Fibroblast of pulmonary artery (primary cell): Measurements from ENCODE around the gene OR5AU1.
"Not testable (repeated sequence)": the region's sequence is repeated elsewhere in the genome, so short reads cannot be mapped to it uniquely, and the experiment has no call there.

Experiments used
- DNase-seq: peaks from one replicate; pipeline ENCODE4 v3.0.0-alpha.2; 2010; ENCODE audit warnings: low read depth
- H3K4me3 ChIP-seq: replicated peaks from 2 replicates; pipeline ENCODE4 v1.5.1; 2011; ENCODE audit warnings: low read depth, mild to moderate bottlenecking, control low read depth, low read length, moderate library complexity
- CTCF ChIP-seq: IDR thresholded peaks from 2 replicates; pipeline ENCODE4 v1.5.1; 2011; ENCODE audit warnings: mild to moderate bottlenecking, control low read depth, low read length, inconsistent platforms; ENCODE audit errors: missing control alignments

OR5AU1 gene

GRCh38 chr14:21168055-21168454 is 12.2 kb upstream of the OR5AU1 start:
- no peak for TF ChIP-seq CTCF
- H3K4me3 ChIP-seq = no peak overlapping the region
- DNase-seq = no peak

DNA sequence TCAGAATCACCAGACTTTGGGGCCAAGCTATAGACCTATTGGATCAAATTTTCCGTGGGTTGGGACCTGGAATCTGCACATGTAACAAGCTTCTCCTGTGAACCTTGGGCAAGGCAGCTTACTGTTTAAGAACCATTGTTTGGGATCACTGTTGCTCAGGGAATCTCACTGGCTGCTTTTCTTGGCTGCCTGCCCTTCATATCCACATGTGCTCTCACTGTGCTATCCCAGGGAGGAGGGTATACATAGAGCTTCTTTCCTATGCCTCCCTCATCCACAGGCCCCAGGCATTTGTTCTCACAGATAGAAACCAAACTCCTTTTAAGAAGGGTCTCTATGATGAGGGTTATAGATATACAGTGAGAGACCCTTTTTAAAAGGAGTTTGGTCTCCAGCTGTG is 9.8 kb upstream of the OR5AU1 start:
- DNase-seq = peak; percentile 23
- not testable (repeated sequence) for H3K4me3 ChIP-seq

- DNase-seq, H3K4me3 ChIP-seq: not testable (repeated sequence)
Observed at GRCh38 chr14:21165002-21165605, 9.2 kb upstream of the OR5AU1 start.

- DNase-seq = no peak
Observed at GRCh38 chr14:21163871-21164291, 8.0 kb upstream of the OR5AU1 start.

DNA sequence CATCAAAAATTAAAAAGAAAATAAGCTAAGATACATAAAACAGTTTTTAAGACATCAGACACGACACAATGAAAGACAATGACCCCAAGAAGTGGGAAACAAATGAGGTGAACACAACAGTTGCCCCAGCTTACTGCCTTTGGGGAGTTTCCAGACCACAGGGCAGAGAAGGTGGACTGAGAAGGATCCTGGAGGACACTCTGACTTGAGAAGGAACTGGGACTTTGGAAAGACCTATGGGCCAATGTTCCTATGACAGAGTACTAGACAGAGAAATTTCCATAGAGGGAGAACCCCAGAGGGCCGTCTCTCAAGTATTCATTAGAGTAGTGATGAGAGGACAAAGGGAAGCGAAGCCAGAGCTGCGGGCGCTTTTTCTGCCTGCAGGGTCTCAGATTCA is 6.2 kb upstream of the OR5AU1 start:
- DNase-seq = no peak
- no peak overlapping the region for H3K4me3 ChIP-seq
- TF ChIP-seq CTCF = no peak

More at GRCh38 chr14:21163871-21164291, 8.0 kb upstream of the OR5AU1 start:
- TF ChIP-seq CTCF = no peak
- no peak overlapping the region for H3K4me3 ChIP-seq

GRCh38 chr14:21160061-21160610 is 4.3 kb upstream of the OR5AU1 start:
- H3K4me3 ChIP-seq = no peak overlapping the region
- DNase-seq = no peak
- no peak for TF ChIP-seq CTCF

DNA sequence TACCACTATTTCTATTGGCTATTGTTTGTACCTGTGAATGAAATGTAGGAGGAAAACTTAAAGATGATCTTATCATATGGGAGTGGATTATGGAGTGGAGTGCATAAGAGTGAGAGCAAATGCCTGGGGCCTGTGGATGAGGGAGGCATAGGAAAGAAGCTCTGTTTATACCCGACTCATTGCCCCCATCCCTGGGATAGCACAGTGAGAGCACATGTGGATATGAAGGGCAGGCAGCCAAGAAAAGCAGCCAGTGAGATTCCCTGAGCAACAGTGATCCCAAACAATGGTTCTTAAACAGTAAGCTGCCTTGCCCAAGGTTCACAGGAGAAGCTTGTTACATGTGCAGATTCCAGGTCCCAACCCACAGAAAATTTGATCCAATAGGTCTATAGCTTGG is 2.3 kb upstream of the OR5AU1 start:
- H3K4me3 ChIP-seq = not testable (repeated sequence)
- peak; percentile 35 for DNase-seq

DNA sequence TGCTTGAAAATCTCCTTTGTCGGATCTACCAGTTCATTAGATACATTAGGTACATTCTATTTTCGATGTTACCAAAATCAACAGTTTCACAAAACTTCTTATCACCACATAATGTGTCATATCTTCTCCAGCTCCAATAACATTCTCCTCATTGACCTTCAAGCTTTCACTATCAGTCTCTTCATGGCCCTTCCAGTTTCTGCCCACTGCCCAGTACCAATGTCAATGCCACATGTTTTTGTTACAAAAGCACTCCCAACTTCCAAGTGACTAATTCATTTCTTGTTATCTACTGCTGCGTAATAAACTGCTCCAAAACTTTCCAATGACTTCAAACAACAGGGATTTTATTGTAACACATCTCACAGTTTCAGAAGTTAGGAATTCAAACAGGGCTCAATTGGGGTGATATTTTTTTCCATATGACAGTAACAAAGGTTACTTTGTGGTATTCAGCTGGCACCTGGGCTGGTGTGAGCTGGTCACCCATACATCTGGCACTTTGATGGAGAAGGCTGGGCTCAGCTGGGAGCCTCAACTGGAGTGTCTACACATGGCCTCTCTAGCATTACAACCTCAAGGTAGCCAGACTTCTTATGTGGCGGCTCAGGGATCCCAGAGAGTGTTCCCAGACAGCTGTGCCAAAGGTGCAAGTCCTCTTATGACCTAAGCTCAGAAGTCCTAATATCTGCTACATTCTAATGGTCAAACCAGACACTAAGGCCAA is 6.1 kb downstream of the OR5AU1 start:
- no peak for DNase-seq
- no peak overlapping the region for H3K4me3 ChIP-seq
- no peak for TF ChIP-seq CTCF
